Ovary (tissue), 3 donors: ENCODE data around the gene GOLGA6D.

Source experiments
- POLR2A ChIP-seq: fragments of 450-650 bp; IDR thresholded peaks from one replicate; pipeline ENCODE4 v1.6.1; 2017; ENCODE audit warnings: antibody characterized with exemption, mild to moderate bottlenecking, moderate library complexity
- TF ChIP-seq, protein P1 (sequence below), 3 donors: fragments of 450-650 bp in 2 of 3; fragments of 200-600 bp in 1 of 3; IDR thresholded peaks; one replicate each; pipeline versions ENCODE4 v1.5.1 to v1.8.0; 2016 to 2022; ENCODE audit warnings: antibody characterized with exemption in 3 of 3, mild to moderate bottlenecking in 1 of 3
- donor health status: DM: no; HTN: no; CAD: no.

DNA sequence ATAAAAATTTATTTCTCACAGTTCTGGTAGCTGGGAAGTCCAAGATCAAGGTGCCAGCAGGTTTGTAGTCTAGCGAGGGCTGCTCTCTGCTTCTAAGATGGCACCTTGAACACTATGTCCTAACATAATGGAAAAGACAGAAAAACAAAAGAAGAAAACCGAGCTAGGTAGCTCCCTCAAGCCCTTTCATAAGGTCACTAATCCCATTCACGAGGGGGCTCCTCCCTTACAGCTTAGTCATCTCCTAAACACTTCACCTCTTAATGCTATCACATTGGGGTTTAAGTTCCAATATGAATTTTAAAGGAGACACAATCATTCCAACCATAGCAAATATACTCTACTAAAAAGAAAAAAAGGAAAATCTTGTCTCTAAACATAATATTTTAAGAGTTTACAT, 23.6 kb downstream of the GOLGA6D start:
- TF ChIP-seq, protein P1, sequence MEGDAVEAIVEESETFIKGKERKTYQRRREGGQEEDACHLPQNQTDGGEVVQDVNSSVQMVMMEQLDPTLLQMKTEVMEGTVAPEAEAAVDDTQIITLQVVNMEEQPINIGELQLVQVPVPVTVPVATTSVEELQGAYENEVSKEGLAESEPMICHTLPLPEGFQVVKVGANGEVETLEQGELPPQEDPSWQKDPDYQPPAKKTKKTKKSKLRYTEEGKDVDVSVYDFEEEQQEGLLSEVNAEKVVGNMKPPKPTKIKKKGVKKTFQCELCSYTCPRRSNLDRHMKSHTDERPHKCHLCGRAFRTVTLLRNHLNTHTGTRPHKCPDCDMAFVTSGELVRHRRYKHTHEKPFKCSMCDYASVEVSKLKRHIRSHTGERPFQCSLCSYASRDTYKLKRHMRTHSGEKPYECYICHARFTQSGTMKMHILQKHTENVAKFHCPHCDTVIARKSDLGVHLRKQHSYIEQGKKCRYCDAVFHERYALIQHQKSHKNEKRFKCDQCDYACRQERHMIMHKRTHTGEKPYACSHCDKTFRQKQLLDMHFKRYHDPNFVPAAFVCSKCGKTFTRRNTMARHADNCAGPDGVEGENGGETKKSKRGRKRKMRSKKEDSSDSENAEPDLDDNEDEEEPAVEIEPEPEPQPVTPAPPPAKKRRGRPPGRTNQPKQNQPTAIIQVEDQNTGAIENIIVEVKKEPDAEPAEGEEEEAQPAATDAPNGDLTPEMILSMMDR (IDR thresholded peaks at IDR 0.05): no peak
- no peak for TF ChIP-seq POLR2A
